Sigmoid colon (tissue), 7 donors: Measurements from ENCODE around the gene UNC5A. TPM values are rescaled to one million over a fixed set of nuclear protein-coding genes. Genes with fewer than 3 reads are reported as not detected.

Experiments
- DNase-seq: peaks from one replicate; pipeline ENCODE4 v3.0.0-alpha.2; 2019
- H3K27ac ChIP-seq, 4 donors: fragments of 200-600 bp; sonication (generic); one replicate each; pipeline ENCODE4 v1.5.1; 2016 to 2019; ENCODE audit warnings: mild to moderate bottlenecking in 1 of 4
- H3K27me3 ChIP-seq, 3 donors: fragments of 200-600 bp; sonication (generic); one replicate each; pipeline ENCODE4 v1.5.1; 2019; ENCODE audit warnings: mild to moderate bottlenecking in 1 of 3
- H3K36me3 ChIP-seq, 4 donors: fragments of 200-600 bp; sonication (generic); one replicate each; pipeline ENCODE4 v1.5.1; 2016 to 2019
- H3K4me1 ChIP-seq, 4 donors: fragments of 200-600 bp; sonication (generic); one replicate each; pipeline ENCODE4 v1.5.1; 2017 to 2019
- H3K4me3 ChIP-seq, 4 donors: fragments of 200-600 bp; sonication (generic); one replicate each; pipeline ENCODE4 v1.5.1; 2017 to 2019; ENCODE audit warnings: mild to moderate bottlenecking in 2 of 4, moderate library complexity in 1 of 4
- H3K9me3 ChIP-seq, 4 donors: fragments of 200-600 bp in 3 of 4; sonication (generic) in 3 of 4; one replicate each; pipeline versions ENCODE4 v1.5.1 to v1.6.1; 2013 to 2019
- EP300 ChIP-seq, 4 donors: sonication (generic); formaldehyde crosslinking; IDR thresholded peaks; one replicate each; pipeline ENCODE4 v1.6.1; 2017; ENCODE audit warnings: antibody characterized with exemption in 4 of 4
- POLR2A ChIP-seq, 2 donors: fragments of 450-650 bp; IDR thresholded peaks; one replicate each; pipeline ENCODE4 v1.6.1; 2016; ENCODE audit warnings: antibody characterized with exemption in 2 of 2, mild to moderate bottlenecking in 2 of 2, moderate library complexity in 2 of 2
- POLR2AphosphoS5 ChIP-seq, 4 donors: sonication (generic); formaldehyde crosslinking; IDR thresholded peaks; one replicate each; pipeline ENCODE4 v1.6.1; 2017; ENCODE audit warnings: antibody characterized with exemption in 4 of 4
- WGBS, 2 donors: extraction: QIAGEN DNeasy Blood & Tissue Kit; methylation state at CpG; one replicate each; pipeline ENCODE4 v1.1.7; 2013; 5-methylcytosine and 5-hydroxymethylcytosine counted together
- intact Hi-C: fragments of 100-400 bp; cut with DNase I; formaldehyde crosslinking; loops from one replicate; pipeline ENCODE4 v1.15.1; 2023
- polyA plus RNA-seq, 3 donors: library from polyadenylated mRNA; stranded (reverse); fragments of 200-250 nt; gene quantifications; one replicate each; pipeline ENCODE4 v1.2.3, GENCODE V29; 2013
- total RNA-seq, 4 donors: library from RNA; depleted of rRNA; stranded (reverse); fragments of >200 nt; gene quantifications; one replicate each; pipeline ENCODE4 v1.1.0, GENCODE V29; 2016
- TF ChIP-seq, protein P1 (sequence below), 4 experiments: fragments of 450-650 bp in 3 of 4; fragments of 200-600 bp in 1 of 4; IDR thresholded peaks; one replicate each; pipeline ENCODE4 v1.5.1; 2016 to 2019; ENCODE audit warnings: antibody characterized with exemption in 4 of 4, mild to moderate bottlenecking in 3 of 4, moderate library complexity in 2 of 4
- donor health status: healthy with polysubstance abuse.
- donor health status: Bipolar disorder and iron deficiency.
- donor health status: healthy.

UNC5A gene
- total and polyA plus RNA-seq, 7 donors = 0.34 to 0.60 TPM; not detected in 5

DNA sequence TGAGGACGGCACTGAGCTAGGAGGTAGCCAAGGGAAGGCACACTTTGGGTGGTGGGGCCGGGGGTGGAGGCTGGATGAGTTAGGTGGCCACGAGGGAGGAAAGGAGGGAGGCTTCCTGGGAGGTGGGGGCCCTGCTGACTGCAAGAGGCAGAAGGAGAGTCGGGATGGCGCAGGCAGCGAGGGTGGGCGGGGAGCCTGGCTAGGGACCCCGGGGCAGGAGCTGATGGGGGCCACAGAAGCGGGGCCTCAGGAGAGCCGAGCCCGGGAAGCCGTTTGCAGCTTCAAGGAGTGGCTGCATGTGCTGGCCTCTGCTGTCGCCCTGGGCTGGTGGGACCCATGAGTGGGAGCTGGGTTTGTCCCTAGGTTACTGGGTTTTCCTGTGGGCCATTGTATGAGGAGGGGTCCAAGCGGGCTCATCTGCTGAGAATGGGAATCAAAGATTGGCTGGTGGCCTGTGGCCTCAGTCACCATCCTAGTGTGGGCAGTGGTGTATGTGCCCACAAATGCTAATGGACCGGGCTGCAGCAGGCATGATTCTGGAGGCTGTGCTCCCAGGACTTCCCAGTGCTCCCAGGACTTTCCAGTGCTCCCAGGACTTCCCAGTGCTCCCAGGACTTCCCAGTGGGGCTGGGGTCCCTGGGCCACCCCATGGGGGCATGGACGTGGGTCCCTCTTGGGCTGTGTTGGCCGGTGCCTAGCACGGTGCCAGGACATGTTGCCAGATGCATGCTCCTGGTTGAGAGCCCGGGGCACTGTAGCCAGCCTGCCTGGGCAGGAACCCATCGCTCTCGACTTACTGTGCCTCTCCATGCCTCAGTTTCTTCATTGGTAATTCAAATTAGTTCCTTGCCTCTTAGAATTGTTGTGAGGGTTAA lies 40.2 kb downstream of the UNC5A start:
- H3K9me3 ChIP-seq = no peaks in the 10 kb centered on the region
- H3K27me3 ChIP-seq = peaks cover 0 to 64% (median 55%) of the 10 kb centered on the region in 3 donors
- 77 to 82% methylated on average over 21 of the region's 21 CpGs for WGBS, 2 donors
- intact Hi-C loops = no loop called here
- no peak overlapping the region for H3K4me3 ChIP-seq
- DNase-seq = no peak
- no peaks in the 10 kb centered on the region for H3K4me1 ChIP-seq
- no peak overlapping the region for H3K27ac ChIP-seq
- no peaks in the 10 kb centered on the region for H3K36me3 ChIP-seq
- TF ChIP-seq POLR2A (IDR thresholded peaks at IDR 0.05) (no peak), POLR2AphosphoS5 (IDR thresholded peaks at IDR 0.05) (no peak), EP300 (IDR thresholded peaks at IDR 0.05) (no peak)
- TF ChIP-seq, protein P1, sequence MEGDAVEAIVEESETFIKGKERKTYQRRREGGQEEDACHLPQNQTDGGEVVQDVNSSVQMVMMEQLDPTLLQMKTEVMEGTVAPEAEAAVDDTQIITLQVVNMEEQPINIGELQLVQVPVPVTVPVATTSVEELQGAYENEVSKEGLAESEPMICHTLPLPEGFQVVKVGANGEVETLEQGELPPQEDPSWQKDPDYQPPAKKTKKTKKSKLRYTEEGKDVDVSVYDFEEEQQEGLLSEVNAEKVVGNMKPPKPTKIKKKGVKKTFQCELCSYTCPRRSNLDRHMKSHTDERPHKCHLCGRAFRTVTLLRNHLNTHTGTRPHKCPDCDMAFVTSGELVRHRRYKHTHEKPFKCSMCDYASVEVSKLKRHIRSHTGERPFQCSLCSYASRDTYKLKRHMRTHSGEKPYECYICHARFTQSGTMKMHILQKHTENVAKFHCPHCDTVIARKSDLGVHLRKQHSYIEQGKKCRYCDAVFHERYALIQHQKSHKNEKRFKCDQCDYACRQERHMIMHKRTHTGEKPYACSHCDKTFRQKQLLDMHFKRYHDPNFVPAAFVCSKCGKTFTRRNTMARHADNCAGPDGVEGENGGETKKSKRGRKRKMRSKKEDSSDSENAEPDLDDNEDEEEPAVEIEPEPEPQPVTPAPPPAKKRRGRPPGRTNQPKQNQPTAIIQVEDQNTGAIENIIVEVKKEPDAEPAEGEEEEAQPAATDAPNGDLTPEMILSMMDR (IDR thresholded peaks at IDR 0.05) = no peak

DNA sequence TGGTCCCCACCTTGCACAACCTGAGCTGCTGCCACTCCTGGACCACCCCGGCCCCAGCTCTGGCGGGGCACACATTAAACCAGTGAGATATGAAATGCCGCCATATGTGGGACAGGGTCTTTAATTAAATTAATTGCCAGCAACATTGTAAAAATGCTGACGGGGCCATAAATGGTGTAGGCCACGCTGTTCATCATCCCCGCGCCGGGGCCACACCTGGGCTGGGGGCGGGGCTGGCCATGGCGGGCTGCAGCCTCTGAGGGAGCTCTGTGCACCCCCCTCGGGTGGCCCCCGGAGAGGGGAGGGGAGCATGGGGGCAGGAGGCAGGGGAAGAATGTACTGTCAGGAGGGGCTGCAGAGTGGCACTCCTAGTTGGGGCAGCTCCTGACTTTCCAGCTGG lies 41.0 kb downstream of the UNC5A start:
- DNase-seq = no peak
- Histone ChIP-seq H3K36me3 (no peaks in the 10 kb centered on the region), H3K9me3 (no peaks in the 10 kb centered on the region), H3K27ac (no peak overlapping the region), H3K4me3 (no peak overlapping the region), H3K27me3 (peaks cover 0 to 62% (median 49%) of the 10 kb centered on the region in 3 donors), H3K4me1 (no peaks in the 10 kb centered on the region)
- 26 to 68% methylated on average over 12 of the region's 12 CpGs for WGBS, 2 donors
- intact Hi-C loops = no loop called here
- no peak for TF ChIP-seq EP300 (IDR thresholded peaks at IDR 0.05)
- TF ChIP-seq, protein P1 (IDR thresholded peaks at IDR 0.05) = no peak
- TF ChIP-seq POLR2AphosphoS5 (IDR thresholded peaks at IDR 0.05) = no peak
- no peak for TF ChIP-seq POLR2A (IDR thresholded peaks at IDR 0.05)

DNA sequence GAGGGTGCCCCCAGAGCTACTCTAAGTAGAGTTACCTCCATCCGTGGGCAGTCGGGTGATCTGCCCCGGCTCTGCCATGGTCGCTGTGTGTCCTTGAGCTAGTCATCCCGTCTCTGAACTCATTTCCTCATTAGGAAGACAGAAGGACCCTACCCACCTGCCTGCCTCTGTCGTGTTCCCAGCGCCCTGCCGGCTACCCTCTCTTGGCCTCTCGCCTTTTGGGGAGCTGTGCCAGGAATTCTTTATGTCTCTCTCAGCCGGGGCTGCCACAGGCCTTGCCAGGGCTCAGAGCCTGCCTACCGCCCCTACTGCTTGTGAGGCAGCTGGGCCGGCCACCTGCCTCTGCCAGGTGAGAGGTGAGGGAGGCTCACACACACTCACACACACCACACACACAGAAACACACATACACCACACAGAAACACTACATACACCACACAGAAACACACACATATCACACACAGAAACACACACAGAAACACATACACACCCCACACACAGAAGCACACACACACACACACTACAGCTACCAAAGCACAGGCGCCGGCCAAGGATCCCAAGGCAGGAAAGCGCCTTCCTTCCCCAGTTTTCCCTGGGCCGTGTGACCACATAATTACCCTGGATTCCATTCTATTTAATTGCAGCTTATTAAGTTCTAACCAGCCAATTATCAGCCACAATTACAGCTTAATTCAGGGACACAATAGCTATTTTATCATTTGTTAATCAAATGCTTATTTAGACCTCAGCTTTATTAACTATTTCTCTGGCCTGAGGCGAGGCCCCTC lies 41.7 kb downstream of the UNC5A start:
- TF ChIP-seq POLR2A (IDR thresholded peaks at IDR 0.05) (no peak), POLR2AphosphoS5 (IDR thresholded peaks at IDR 0.05) (no peak), EP300 (IDR thresholded peaks at IDR 0.05) (no peak)
- TF ChIP-seq, protein P1 (IDR thresholded peaks at IDR 0.05) = no peak
- Histone ChIP-seq H3K9me3 (no peaks in the 10 kb centered on the region), H3K36me3 (no peaks in the 10 kb centered on the region), H3K4me3 (no peak overlapping the region), H3K27me3 (peaks cover 0 to 56% (median 42%) of the 10 kb centered on the region in 3 donors), H3K27ac (no peak overlapping the region), H3K4me1 (no peaks in the 10 kb centered on the region)
- DNase-seq = no peak
- intact Hi-C loops = no loop called here
- WGBS, 2 donors = 45 to 71% methylated on average over 17 of the region's 17 CpGs

DNA sequence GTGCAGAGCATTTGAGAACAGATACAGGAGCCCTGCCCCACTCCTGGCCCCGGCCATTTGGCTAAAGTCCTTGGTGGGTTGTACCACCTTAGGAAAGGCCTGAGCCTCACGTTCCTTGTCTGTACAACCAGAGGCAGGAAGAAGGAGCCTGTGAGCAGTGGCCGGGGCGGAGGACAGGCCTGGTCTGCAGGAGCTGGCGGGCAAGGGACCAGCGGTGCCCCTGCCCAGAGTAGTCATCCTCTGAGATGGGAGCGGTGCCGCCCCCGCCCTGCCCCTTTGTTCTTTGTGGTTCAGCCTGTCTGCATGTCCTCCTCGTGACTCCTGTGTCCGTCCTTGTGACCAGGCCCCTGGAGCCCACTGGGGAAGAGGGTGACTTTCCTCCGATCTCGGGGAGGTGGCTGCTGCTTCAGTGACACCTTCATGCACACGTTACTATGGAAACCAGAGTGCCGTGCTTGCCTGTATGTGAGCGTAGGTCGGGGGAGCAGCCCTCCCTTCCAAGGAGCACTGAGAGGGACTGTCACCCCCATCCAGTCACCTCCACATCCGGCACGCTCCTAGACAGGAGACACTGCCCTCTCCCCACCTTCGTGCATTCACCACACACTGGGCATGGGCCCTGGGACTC lies 42.9 kb downstream of the UNC5A start:
- intact Hi-C loops = no loop called here
- no peaks in the 10 kb centered on the region for H3K36me3 ChIP-seq
- no peak overlapping the region for H3K27ac ChIP-seq
- no peak overlapping the region for H3K4me3 ChIP-seq
- DNase-seq = no peak
- no peaks in the 10 kb centered on the region for H3K9me3 ChIP-seq
- 66 to 74% methylated on average over 20 of the region's 20 CpGs for WGBS, 2 donors
- TF ChIP-seq, protein P1 (IDR thresholded peaks at IDR 0.05) = no peak
- TF ChIP-seq POLR2A (IDR thresholded peaks at IDR 0.05) (no peak), EP300 (IDR thresholded peaks at IDR 0.05) (no peak), POLR2AphosphoS5 (IDR thresholded peaks at IDR 0.05) (no peak)
- no peaks in the 10 kb centered on the region for H3K4me1 ChIP-seq
- peaks cover 0 to 44% (median 30%) of the 10 kb centered on the region in 3 donors for H3K27me3 ChIP-seq
